MG63 (cell line): ENCODE measurements around the gene HOXA6. TPM values are rescaled to one million over a fixed set of nuclear protein-coding genes. Genes with fewer than 3 reads are reported as not detected.

Experiments
- DNase-seq: peaks from one replicate; pipeline ENCODE4 v3.0.0-alpha.2; 2020
- H3K27me3 ChIP-seq: fragments of 250-450 bp; sonication (Bioruptor Pico); 2 replicates; pipeline ENCODE4 v1.5.1; 2020; ENCODE audit warnings: mild to moderate bottlenecking, moderate library complexity
- H3K36me3 ChIP-seq: fragments of 250-450 bp; sonication (Bioruptor Pico); 2 replicates; pipeline ENCODE4 v1.5.1; 2020; ENCODE audit warnings: mild to moderate bottlenecking, moderate library complexity
- H3K4me3 ChIP-seq: fragments of 250-450 bp; sonication (Bioruptor Pico); 2 replicates; pipeline ENCODE4 v1.5.1; 2020; ENCODE audit warnings: mild to moderate bottlenecking, moderate library complexity
- H3K9me3 ChIP-seq: fragments of 250-450 bp; sonication (Bioruptor Pico); 2 replicates; pipeline ENCODE4 v1.5.1; 2020; ENCODE audit warnings: mild to moderate bottlenecking, moderate library complexity
- total RNA-seq: library from RNA; depleted of rRNA; stranded (reverse); fragments of >200 nt; shearing (Covaris generic); gene quantifications from 2 replicates; pipeline ENCODE4 v1.2.3, GENCODE V29; 2014; ENCODE audit warnings: low replicate concordance

The HOXA6 gene
- total RNA-seq, 1 experiment from 2014 or later = 0.82 TPM

DNA sequence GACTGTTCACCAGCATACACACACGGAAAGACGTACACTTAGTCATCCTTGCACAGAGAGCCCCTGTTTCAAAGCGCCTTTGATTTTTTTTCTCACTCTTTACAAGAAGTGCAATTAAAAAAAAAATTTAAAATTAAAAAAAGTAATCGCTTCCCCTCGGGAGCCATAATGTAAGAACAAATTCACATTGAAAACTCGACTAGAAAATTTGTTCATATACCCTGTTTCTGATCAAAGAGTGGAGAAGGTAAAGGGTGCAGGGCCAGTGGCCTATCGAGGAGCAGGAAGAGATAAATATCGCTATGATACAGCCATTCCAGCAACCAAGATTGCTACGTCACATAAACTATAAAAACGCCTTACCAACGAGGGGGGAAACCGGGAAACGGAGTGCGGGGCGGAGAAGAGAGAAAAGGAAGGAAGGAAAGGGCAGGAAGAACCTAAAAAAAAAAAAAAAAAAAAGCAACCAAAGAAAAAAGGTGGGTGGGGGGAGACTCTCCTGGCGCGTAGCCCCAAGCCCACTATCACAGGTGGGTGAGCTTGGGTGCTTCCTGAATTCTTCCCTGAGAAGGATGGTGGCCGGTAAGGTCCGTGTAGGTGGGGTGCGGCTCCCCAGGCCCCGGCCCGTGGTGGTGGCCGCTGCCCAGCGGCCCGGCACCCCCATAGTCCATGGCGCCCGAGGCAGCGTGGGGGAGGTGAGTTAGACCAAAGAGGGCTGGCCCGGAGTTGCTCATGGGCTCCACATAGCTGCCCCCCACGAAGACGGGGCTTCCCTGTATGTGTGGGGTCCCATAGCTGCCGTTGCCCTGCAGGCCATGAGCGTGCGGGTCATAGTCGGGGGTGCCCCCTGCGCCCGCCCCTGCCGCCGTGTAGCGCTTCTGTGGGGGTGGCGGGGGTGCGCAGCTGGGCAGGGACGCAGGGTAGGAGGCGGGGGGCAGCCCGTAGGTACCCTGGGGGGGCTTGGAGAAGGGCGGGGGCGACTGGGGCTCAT lies 39.9 kb downstream of the HOXA6 start:
- DNase-seq = no peak
- H3K36me3 ChIP-seq = no peaks in the 10 kb centered on the region
- no peak overlapping the region for H3K4me3 ChIP-seq
- no peaks in the 10 kb centered on the region for H3K9me3 ChIP-seq
- H3K27me3 ChIP-seq = no peaks in the 10 kb centered on the region

DNA sequence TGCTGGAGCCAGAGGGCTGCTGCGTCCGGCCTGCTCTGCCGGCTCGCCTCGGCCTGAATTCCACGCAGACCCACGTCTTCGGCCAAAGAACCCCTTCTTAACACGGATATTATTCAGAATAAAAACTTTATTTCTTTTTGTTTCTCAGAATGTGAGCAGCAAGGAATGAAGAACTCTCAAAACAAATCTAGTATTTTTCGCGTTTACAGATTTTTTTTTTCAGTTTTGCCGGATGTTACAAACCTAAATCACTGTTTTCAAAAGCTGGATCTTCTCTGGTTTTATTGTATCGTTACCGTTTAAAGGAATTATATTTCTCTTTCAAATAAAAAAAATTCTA lies 40.7 kb downstream of the HOXA6 start:
- H3K36me3 ChIP-seq = no peaks in the 10 kb centered on the region
- H3K9me3 ChIP-seq = no peaks in the 10 kb centered on the region
- H3K4me3 ChIP-seq = no peak overlapping the region
- no peak for DNase-seq
- H3K27me3 ChIP-seq = no peaks in the 10 kb centered on the region

DNA sequence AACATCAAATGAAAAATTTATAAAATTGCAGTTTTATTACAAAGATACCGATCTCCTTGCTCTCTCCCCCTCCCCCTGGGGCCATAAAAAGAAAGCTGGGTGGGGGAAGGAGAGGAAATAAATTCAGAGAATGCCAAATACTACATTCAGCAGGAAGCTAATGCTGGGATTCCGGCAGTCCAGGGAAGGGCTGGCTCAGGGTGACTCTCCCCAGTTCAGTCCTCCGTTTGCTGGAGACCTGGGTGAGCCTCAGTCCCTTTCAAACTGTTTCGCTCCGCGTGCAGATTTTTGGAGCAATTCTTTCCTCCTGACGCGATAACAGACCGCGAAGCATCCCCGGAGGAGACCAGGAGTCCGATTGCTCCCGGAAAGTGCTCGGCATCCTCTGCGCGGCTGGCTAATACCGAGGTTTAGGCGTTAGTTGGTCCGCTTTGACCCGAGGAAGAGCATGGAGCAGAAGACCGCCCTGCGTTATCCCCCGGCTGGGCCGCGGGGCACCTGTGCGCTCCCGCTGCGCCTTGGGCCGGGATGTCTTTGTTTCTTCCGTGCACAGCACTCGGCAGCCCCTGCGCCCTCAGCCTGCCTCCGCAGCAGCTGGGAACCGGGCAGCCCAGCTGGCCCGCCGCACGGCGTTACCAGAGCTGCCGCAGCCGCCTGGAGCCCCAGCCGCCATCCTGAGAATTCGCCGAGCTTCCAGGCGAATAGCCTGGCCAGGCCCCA lies 41.2 kb downstream of the HOXA6 start:
- no peak overlapping the region for H3K4me3 ChIP-seq
- no peak for DNase-seq

DNA sequence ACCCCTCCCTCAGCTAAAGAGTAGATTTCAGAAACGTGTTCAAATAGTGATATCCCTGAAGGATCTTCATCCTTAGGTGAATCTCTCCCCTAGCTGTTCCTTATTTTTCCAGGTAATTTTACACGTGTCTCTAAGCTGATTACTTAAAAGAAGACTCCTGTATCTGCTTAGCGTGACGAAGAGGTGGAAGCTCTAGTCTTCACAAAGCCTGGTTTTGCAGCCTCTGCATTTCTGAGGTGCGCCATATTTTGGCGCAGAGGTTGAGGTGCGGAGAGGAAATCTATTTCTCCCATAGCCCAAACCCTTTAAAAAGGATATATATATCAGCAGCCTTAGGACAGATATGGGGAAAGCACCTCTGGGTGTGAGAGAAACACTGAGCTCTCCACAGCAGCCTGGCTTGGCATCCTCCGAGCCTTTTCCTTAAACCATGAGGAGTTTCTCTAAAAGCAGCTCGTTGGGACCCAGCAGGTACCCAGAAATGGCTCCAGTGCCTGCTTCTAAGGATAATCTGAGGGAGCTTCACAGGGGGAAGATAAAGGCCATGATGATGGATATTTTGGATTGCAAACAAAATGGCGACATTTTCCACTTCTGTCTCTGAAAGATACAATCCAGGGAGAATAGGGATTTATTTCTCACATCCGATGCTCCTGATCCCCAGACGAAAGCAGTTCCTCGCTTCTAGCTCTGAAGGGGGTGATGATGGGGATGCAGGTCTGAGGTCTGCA lies 42.1 kb downstream of the HOXA6 start:
- Histone ChIP-seq H3K4me3 (no peak overlapping the region), H3K36me3 (peaks cover 9% of the 10 kb centered on the region; the same call in 1 of the 2 replicates), H3K9me3 (no peaks in the 10 kb centered on the region), H3K27me3 (no peaks in the 10 kb centered on the region)
- DNase-seq = no peak

More for the DNA sequence above, 41.2 kb downstream of the HOXA6 start:
- no peaks in the 10 kb centered on the region for H3K27me3 ChIP-seq
- H3K36me3 ChIP-seq = 0 out of 2 replicates have a peak, but pooled peaks cover under 1% of the 10 kb centered on the region
- no peaks in the 10 kb centered on the region for H3K9me3 ChIP-seq

DNA sequence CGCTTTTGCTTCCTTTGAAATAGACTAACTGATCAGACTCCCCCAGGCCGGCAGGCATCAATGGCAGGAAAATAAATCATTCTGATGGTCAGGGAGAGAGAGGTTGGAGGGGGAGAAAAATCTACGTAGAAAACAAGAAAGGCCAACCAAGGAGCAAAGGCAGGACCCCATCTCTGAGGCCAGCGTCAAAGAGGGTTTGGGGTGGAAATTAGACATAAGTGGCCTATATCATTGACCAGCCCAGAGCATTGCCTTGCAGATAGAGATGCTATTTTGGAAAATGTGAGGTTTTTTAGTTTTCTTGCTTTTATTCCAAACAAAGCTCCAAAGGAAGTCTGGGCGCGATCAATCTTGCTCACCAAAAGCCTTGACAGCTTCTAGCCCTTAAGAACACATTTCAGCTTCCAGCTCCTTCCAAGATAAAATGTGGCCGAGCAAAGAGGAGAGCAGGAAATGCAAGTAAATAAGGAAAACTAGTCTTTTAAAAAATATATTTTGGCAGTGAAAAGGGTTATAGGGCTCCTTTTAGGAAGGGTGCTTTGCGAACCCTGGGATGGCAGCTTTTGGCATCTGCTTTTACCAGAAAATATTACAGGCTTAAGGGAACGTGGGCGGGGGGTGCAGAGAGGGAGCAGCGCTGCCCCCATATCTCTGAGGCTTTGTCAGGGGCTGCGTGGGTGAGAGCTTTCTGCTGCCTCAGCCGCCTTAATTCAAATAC lies 43.1 kb downstream of the HOXA6 start:
- no peak for DNase-seq
- Histone ChIP-seq H3K9me3 (no peaks in the 10 kb centered on the region), H3K4me3 (no peak overlapping the region), H3K27me3 (no peaks in the 10 kb centered on the region), H3K36me3 (peaks cover 12% of the 10 kb centered on the region)

DNA sequence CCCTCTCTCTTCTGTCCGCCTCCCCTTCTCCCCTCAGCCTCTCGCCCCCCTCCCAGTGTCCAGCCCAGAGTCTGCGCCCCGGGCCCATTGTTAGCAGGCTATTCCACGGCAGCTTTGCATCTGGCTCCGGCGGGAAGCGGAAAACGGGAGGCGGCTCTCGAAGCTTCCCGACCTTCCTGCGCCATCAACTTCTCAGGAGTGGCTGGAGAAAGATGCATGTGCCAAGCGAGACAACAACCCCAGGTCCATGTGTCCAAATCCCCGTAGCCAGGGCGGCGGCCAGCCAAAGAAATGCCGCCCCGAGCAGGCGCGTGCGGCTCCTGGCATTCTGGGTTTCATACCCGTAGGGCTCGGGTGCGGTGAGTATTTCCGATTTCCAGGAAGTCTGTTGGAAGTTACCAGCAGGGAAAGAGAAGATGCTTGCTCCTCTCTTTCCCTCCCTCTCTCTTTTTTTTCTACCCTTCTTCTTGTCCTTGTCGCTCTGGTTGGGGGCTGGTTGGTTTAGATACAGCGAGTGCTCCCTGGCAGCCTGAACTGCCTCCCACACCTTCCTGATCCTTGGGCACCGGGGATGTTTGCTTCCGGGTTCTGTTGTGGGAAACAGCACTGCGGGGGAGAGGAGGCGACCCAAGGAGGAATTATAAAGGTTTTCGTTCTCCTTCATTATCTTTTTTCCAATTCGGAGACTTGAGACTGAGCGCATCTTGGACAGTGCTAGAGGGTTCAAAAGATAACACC lies 43.9 kb downstream of the HOXA6 start:
- no peaks in the 10 kb centered on the region for H3K27me3 ChIP-seq
- no peak overlapping the region for H3K4me3 ChIP-seq
- DNase-seq = no peak
- H3K9me3 ChIP-seq = no peaks in the 10 kb centered on the region
- peaks cover 17% of the 10 kb centered on the region for H3K36me3 ChIP-seq

DNA sequence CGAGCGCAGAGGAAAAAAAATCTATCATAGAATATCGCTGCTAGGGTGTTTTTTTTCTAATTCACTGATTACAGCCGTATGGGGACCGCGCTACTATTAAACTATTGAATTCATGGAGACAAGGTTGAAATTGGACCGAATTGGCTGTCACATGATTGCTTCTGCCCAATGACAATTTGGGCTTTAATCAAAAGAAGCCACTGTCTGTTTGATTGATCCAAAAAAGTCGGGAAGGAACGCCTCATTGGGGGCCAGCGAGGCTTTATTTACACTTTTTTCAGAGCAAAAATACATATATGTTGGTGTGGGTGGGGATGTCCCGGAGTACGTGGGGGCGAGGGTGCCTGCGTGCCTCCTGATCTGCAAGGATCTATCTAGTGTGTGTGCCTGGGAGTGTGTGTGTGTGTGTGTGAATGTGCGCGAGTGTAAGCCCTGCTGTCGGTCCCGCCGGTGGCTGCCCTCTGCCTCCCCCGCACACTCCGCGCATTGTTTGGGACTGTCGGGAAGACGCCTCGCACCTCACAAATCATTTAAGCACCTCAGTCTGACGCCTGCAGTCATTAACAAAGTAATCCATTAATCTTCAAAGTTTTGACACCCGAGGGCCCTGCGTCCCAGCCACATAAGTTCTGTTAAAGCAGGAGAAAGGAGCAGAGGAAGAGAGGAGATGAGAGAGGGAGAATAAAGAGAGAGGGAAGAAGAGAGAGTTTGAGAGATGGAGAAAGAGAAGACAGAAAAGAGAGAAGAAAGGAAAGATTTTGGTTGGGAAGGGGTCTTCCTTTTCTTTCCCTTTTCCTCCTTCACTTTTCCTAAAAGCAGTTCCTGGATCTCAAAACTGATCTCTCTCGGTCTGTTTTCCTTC lies 44.8 kb downstream of the HOXA6 start, which contains the start of gene HOXA2:
Gene HOXA2 (minus strand): TSS at position 103 of the 862 bp plus-strand sequence. CDS start 183 bp downstream, outside the sequence.
- H3K4me3 ChIP-seq = no peak within 1 kb of the TSS
- no peaks in the 10 kb centered on the region for H3K9me3 ChIP-seq
- peaks cover 20% of the 10 kb centered on the region for H3K36me3 ChIP-seq
- no peak for DNase-seq
- H3K27me3 ChIP-seq = no peaks in the 10 kb centered on the region

DNA sequence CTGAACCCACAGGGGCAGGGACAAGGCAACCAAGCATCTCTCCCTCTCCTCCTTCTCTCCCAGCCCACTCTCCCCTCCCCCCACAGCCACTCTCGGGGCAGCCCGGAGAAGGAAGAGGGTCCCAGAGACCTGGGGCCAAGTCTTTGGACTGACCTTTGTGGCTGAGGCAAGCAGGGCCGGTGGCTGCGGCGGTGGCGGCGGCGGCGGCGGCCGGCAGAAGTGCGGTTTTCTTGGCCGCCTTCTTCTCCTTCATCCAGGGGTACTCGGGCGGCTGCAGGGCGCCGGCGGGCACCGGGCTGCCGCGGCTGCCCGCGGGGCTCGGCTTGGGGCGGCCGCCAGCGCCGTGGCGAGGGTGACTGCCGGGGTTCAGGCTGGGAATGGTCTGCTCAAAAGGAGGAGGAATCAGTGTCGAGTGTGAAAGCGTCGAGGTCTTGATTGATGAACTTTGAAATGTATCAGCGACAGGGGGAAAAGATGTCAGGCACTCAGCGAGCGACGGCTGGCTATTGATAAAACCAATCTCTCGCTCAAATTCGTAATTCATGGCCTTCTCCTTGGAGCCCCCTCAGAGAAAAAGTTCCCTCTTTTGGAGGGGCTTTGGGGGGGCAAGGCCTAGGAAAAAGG lies 45.5 kb downstream of the HOXA6 start:
- Histone ChIP-seq H3K36me3 (peaks cover 20% of the 10 kb centered on the region), H3K9me3 (no peaks in the 10 kb centered on the region), H3K4me3 (no peak overlapping the region), H3K27me3 (no peaks in the 10 kb centered on the region)
- no peak for DNase-seq

DNA sequence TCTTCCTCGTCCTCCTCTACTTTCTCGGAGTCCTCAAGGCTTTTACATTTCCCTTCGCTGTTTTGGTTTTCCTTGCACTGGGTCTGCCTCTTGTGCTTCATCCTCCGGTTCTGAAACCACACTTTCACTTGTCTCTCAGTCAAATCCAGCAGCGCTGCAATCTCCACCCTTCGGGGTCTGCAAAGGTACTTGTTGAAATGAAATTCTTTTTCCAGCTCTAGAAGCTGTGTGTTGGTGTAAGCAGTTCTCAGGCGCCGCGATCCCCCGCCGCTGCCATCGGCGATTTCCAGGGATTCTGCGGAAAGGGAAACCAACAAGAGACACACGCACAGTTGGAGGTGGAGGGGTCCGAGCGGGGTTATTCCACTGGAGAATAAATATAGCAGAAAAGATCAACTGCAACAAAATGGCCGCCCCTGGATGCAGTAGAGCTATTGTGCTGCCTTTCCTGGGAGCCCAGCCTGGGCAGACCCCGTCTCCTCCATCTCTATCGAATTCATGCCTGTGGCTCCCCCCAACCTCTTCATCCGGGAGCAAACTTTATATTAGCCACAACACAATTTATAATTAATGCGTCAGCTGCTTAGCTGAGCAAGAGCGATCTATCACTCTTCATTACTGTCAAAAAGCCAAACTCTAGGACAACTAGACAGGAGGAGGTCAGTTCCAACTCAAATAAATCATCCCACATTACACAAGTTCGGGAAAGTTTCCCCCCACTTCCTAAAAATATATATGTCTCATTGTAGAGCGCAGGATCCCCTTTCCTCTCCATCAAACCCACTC lies 46.2 kb downstream of the HOXA6 start:
- H3K9me3 ChIP-seq = no peaks in the 10 kb centered on the region
- H3K27me3 ChIP-seq = no peaks in the 10 kb centered on the region
- H3K36me3 ChIP-seq = peaks cover 20% of the 10 kb centered on the region
- no peak for DNase-seq
- H3K4me3 ChIP-seq = no peak overlapping the region

DNA sequence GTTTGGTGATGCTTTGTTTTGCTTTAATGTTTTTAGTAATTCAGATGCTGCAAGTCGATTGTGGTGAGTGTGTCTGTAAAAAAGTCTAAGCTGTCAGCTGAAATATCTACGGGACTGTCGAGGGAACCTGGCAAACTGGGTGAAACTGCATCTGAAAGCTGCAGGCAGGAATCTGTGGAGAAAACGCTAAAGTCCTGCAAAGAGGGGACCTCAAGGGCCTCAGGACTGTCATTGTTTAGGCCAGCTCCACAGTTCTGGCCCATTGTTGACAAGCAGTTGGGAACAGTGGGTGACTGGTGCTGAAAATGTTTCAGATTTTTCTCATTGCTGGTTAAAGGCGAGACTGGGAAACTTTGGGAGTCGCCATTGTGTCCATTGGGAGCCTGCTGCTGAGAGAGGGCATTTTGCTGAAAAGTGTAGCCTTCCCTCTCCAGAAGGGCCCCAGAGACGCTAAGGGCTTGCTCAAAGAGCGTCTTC lies 46.8 kb downstream of the HOXA6 start:
- no peaks in the 10 kb centered on the region for H3K27me3 ChIP-seq
- H3K4me3 ChIP-seq = no peak overlapping the region
- no peak for DNase-seq
- no peaks in the 10 kb centered on the region for H3K9me3 ChIP-seq
- H3K36me3 ChIP-seq = peaks cover 20% of the 10 kb centered on the region

DNA sequence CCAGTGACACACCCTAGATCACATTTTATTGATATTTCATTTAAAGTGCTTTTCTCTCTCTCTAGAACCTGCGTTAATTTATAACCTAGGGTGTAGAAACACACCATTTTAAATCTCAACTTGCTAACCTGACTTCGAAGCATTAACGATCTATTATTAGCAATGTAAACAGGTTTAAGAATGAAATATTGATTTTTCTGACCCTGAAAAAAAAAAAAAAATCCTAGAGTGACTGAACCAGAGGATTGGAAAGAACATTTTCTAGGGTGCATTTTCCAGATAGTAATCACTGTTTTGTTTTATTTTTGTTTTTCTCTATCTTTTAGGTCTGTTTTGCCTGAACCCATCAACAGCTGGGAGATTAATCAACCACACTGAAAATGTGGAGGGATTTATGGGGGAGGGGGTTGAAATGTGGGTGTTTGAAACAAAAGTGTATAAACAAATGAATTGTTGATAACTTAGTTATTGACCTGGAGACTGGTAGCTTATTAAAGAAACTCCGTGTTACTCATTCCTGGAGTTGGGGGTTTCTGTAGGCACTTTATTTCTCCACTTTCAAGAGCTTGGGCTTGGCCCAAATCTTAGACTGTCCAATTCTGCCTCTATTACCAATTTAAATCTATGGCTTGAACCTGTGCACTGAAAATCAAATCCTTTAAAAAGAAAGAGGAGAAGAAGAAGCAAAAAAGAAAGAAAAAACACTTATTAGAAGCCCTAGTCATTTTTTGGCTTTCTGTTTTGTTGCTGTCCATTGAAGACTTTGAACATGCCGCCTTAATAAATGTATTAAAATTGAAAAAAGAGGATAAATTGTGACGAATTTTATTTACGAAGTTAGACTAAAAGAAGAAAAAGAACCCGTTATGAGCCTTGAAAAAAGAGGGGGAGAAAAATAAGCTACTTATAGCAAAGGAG lies 47.9 kb downstream of the HOXA6 start:
- no peak overlapping the region for H3K4me3 ChIP-seq
- no peak for DNase-seq

DNA sequence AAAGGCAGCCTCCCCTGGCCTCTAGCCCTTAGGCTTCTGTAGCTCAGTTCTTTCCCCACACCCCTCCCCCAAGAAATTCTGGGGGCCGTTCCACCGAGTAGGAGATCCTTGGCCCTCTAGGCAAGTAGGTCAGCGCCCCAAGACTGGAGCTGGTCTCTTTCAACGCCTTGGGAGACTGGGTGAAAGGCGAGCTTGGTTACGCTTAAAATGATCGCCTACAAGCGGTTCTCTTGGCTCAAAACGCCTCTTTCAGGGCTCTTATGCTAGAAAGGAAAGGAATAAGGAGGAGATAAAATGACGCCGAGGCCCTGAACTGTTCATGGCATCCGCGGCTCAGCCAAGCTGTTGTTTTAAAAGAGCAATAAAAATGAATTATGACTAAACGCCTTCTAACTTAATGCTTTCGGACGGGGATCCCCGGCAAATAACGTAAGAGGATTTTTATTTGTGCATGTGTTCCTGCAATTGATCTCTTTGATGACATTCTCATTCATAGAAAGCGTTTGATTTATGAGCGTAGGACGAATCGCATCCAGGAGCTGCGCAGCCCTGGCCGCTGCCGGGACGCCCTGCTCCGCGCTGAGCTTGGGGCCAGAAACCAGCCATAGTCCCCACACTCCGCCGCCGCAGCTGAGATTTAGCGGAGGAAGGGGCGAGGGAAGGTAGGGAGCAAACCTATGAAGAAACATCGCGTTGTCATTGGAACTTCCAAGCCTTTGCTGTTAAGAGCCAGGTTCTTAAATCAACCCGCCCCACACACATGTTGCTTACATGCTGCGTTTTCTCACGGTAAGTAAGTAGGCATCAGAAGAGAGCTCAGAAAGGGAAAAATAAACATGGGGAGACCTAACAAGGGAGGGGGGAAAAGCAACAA lies 48.8 kb downstream of the HOXA6 start:
- Histone ChIP-seq H3K27me3 (no peaks in the 10 kb centered on the region), H3K9me3 (no peaks in the 10 kb centered on the region), H3K36me3 (peaks cover 20% of the 10 kb centered on the region), H3K4me3 (no peak overlapping the region)
- DNase-seq = no peak

More for the DNA sequence above, 47.9 kb downstream of the HOXA6 start:
- no peaks in the 10 kb centered on the region for H3K9me3 ChIP-seq
- no peaks in the 10 kb centered on the region for H3K27me3 ChIP-seq
- peaks cover 20% of the 10 kb centered on the region for H3K36me3 ChIP-seq
